Spleen (tissue), 11 donors: Measurements from ENCODE around the gene FAM120B. TPM values are rescaled to one million over a fixed set of nuclear protein-coding genes. Genes with fewer than 3 reads are reported as not detected.

Source experiments
- DNase-seq: peaks from one replicate; pipeline ENCODE4 v3.0.0-alpha.2; 2020
- H3K27ac ChIP-seq, 8 donors: fragments of 200-600 bp; sonication (generic) in 7 of 8; 1 replicate in 4 of 8; 2 replicates in 4 of 8; pipeline versions ENCODE4 v1.5.0 to v1.8.0; 2016 to 2021; ENCODE audit warnings: inconsistent platforms in 4 of 8, mild to moderate bottlenecking in 4 of 8, moderate library complexity in 1 of 8
- H3K27me3 ChIP-seq, 7 donors: fragments of 200-600 bp; sonication (generic) in 6 of 7; replicated peaks in 1 of 7; 1 replicate in 4 of 7; 2 replicates in 3 of 7; pipeline versions ENCODE4 v1.5.0 to v1.8.0; 2016 to 2021; ENCODE audit warnings: inconsistent platforms in 3 of 7, mild to moderate bottlenecking in 1 of 7
- H3K36me3 ChIP-seq, 6 donors: fragments of 200-600 bp; sonication (generic) in 5 of 6; 1 replicate in 4 of 6; 2 replicates in 2 of 6; pipeline versions ENCODE4 v1.5.0 to v1.8.0; 2016 to 2021; ENCODE audit warnings: inconsistent platforms in 2 of 6
- H3K4me1 ChIP-seq, 6 donors: fragments of 200-600 bp; sonication (generic) in 5 of 6; 1 replicate in 3 of 6; 2 replicates in 3 of 6; pipeline versions ENCODE4 v1.5.0 to v1.8.0; 2016 to 2021; ENCODE audit warnings: inconsistent platforms in 3 of 6
- H3K4me3 ChIP-seq, 8 donors: fragments of 200-600 bp; sonication (generic) in 7 of 8; 1 replicate in 4 of 8; 2 replicates in 4 of 8; pipeline versions ENCODE4 v1.5.0 to v1.8.0; 2016 to 2021; ENCODE audit warnings: inconsistent platforms in 4 of 8, mild to moderate bottlenecking in 4 of 8, moderate library complexity in 2 of 8
- H3K9me3 ChIP-seq, 8 donors: fragments of 200-600 bp; sonication (generic) in 7 of 8; 1 replicate in 4 of 8; 2 replicates in 4 of 8; pipeline versions ENCODE4 v1.5.0 to v1.8.0; 2016 to 2021; ENCODE audit warnings: inconsistent platforms in 4 of 8
- CTCF ChIP-seq, 11 experiments: fragments of 200-600 bp in 7 of 11; fragments of 450-650 bp in 4 of 11; sonication (generic) in 4 of 11; IDR thresholded peaks in 8 of 11; conservative IDR thresholded peaks in 3 of 11; 1 replicate in 7 of 11; 2 replicates in 4 of 11; pipeline versions ENCODE4 v1.4.0 to v1.8.0; 2016 to 2021; ENCODE audit warnings: antibody characterized with exemption in 11 of 11, inconsistent platforms in 4 of 11, mild to moderate bottlenecking in 1 of 11
- POLR2A ChIP-seq, 3 donors: fragments of 450-650 bp; IDR thresholded peaks; one replicate each; pipeline ENCODE4 v1.5.1; 2017; ENCODE audit warnings: antibody characterized with exemption in 3 of 3, mild to moderate bottlenecking in 1 of 3
- POLR2AphosphoS5 ChIP-seq, 3 donors: sonication (generic); formaldehyde crosslinking; IDR thresholded peaks; one replicate each; pipeline ENCODE4 v1.5.1; 2017; ENCODE audit warnings: antibody characterized with exemption in 3 of 3
- WGBS, 5 donors: extraction: QIAGEN DNeasy Blood & Tissue Kit in 3 of 5; methylation state at CpG; one replicate each; pipeline versions ENCODE4 v1.1.5 to v1.1.7; 2013 to 2018; 5-methylcytosine and 5-hydroxymethylcytosine counted together
- intact Hi-C: fragments of 100-400 bp; cut with DNase I; formaldehyde crosslinking; loops from one replicate; pipeline ENCODE4 v1.15.0; 2023; ENCODE audit warnings: low total_unique reads
- polyA plus RNA-seq, 3 donors: library from polyadenylated mRNA; stranded (reverse); fragments of 200-250 nt; gene quantifications; one replicate each; pipeline ENCODE4 v1.2.1, GENCODE V29; 2013
- total RNA-seq, 7 donors: library from RNA; depleted of rRNA in 3 of 7; stranded (reverse); fragments of >200 nt in 3 of 7; fragmentation: NEBNext Ultra II Directional in 4 of 7; extraction: Animal tissue kit (Norgen Biotek cat#: 25700) in 4 of 7; gene quantifications; one replicate each; pipeline versions ENCODE4 v1.1.0 to v1.2.1, GENCODE V29; 2016 to 2021
- donor health status: healthy with polysubstance abuse.
- donor health status: DM: no; HTN: no; CAD: no; lungs with moderate emphysema.
- donor health status: DM: no; HTN: no; CAD: no.
- donor health status: Bipolar disorder and iron deficiency.
- donor health status: healthy.
- donor health status: DM: no; HTN: no; CAD: no.
- donor health status: DM: yes; HTN: yes; CAD: no.

The FAM120B gene
- total and polyA plus RNA-seq, 10 donors, result 7.6 to 41.2 (median 26.8) TPM

DNA sequence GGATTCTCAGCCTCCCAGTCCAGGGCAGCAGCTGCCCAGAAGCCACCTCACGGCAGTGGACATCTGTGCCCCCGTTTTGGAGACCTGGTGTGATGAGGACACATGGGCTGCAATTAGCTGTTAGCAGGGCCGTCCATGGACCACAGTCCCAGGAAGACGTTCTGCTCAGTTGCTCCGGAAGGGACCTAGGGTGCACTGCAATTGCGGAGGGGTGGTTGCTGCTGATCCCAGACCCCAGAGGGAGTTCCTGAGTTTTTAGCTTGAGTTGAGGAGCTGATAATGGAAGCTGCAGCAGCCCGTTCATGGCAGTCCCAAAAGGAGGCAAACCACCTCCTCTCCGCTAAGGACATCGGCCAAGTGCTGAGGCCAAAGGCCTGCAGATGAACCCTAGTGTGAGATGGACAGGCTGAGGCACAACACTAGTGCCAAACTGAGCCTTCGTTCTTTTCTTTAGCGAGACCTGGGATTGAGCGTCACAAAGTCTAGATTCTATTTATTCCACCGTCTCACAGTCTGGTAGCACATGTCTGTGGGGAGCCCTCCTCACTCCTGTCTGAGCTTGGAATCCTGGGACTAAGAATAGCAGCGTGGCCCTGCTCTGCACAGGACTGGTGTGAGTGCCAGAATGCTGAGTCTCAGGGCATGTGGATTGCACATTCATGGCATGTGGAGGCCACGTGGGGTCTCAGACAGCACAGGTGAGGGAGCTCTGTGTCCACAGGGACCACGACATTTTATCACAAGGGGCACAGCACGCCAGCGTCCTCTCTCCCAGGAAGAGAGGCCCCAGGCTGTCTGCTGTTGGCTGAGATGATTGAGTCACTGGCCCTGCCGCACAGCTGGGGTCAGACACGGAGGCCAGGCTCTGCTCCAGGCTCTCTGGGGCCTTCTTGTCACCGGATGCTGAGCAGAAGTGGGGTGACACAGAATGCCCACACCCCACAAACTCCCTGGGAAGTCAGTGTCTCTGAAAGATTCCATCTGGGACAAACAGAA lies 133.1 kb downstream of the FAM120B start:
- peak; percentile 40 for DNase-seq
- intact Hi-C loops, result no loop called here

DNA sequence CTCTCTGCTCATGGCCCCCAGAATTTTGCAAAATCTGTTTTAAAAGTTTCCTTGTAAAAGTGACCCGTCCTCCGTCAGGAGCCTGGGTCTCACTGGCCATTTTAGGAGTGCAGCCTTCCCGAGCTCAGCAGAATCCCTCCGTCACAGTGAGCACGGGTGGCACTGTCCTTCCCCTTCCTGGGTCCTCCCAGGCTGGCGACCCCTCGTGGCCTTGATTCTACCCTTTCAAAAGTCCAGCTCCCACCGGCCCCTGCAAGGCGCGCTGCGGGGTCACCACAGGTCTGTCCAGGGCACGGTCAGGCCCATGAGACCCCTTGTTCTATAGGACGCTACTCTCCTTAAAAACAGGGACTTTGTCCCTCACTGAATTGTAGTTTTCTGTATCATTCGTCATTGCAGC lies 133.9 kb downstream of the FAM120B start:
- Histone ChIP-seq H3K27me3 (peaks cover 0 to 20% (median 0%) of the 10 kb centered on the region in 7 donors), H3K4me3 (no peak overlapping the region), H3K36me3 (no peaks in the 10 kb centered on the region), H3K4me1 (peaks cover 0 to 7% (median 5%) of the 10 kb centered on the region in 6 donors), H3K9me3 (peaks cover 0 to 18% (median 14%) of the 10 kb centered on the region in 8 donors), H3K27ac (no peak overlapping the region)
- DNase-seq, result peak; percentile 47
- 85 to 91% (median 87%) methylated on average over 14 of the region's 14 CpGs for WGBS, 5 donors
- intact Hi-C loops, result no loop called here
- TF ChIP-seq POLR2AphosphoS5 (IDR thresholded peaks at IDR 0.05) (no peak), POLR2A (IDR thresholded peaks at IDR 0.05) (no peak), CTCF (IDR thresholded peaks at IDR 0.05 in 8 of 11, conservative IDR thresholded peaks at IDR 0.05 in 3 of 11) (no peak)

More for the DNA sequence above, 133.1 kb downstream of the FAM120B start:
- peaks cover 0 to 23% (median 0%) of the 10 kb centered on the region in 7 donors for H3K27me3 ChIP-seq
- no peak overlapping the region for H3K27ac ChIP-seq
- 85 to 92% (median 86%) methylated on average over 18 to 21 of the region's 21 CpGs for WGBS, 5 donors
- H3K9me3 ChIP-seq, result peaks cover 0 to 18% (median 14%) of the 10 kb centered on the region in 8 donors
- H3K36me3 ChIP-seq, result no peaks in the 10 kb centered on the region
- H3K4me3 ChIP-seq, result no peak overlapping the region
- H3K4me1 ChIP-seq, result peaks cover 0 to 7% (median 5%) of the 10 kb centered on the region in 6 donors
- TF ChIP-seq POLR2A (IDR thresholded peaks at IDR 0.05) (no peak), POLR2AphosphoS5 (IDR thresholded peaks at IDR 0.05) (no peak), CTCF (IDR thresholded peaks at IDR 0.05 in 8 of 11, conservative IDR thresholded peaks at IDR 0.05 in 3 of 11) (no peak)

DNA sequence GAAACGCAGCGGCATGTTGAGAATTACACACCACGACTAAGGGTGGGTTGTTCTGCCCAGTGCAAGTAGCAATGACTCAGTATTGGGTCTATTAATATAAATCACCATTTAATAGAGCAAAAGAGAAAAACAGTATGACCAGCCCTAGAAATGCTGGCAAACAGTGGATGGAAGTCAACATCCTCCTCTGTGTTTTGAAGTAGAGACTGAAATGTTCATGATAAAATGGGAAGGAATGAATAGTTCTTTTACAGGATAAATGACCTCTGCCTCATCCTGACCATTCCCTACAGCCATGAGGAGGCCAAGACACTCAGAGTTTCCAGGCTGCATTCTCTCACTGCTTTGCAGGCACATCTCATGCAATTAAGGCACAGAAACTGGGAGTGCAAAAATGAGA lies 134.8 kb downstream of the FAM120B start:
- peaks cover 0 to 20% (median 0%) of the 10 kb centered on the region in 7 donors for H3K27me3 ChIP-seq
- peaks cover 0 to 9% (median 6%) of the 10 kb centered on the region in 8 donors for H3K9me3 ChIP-seq
- H3K36me3 ChIP-seq, result no peaks in the 10 kb centered on the region
- WGBS, 5 donors, result 86 to 94% (median 90%) methylated on average over 3 of the region's 3 CpGs
- H3K4me3 ChIP-seq, result no peak overlapping the region
- H3K27ac ChIP-seq, result no peak overlapping the region
- TF ChIP-seq CTCF (IDR thresholded peaks at IDR 0.05 in 8 of 11, conservative IDR thresholded peaks at IDR 0.05 in 3 of 11) (no peak), POLR2AphosphoS5 (IDR thresholded peaks at IDR 0.05) (no peak), POLR2A (IDR thresholded peaks at IDR 0.05) (no peak)
- intact Hi-C loops, result no loop called here
- no peak for DNase-seq
- peaks cover 0 to 7% (median 5%) of the 10 kb centered on the region in 6 donors for H3K4me1 ChIP-seq

DNA sequence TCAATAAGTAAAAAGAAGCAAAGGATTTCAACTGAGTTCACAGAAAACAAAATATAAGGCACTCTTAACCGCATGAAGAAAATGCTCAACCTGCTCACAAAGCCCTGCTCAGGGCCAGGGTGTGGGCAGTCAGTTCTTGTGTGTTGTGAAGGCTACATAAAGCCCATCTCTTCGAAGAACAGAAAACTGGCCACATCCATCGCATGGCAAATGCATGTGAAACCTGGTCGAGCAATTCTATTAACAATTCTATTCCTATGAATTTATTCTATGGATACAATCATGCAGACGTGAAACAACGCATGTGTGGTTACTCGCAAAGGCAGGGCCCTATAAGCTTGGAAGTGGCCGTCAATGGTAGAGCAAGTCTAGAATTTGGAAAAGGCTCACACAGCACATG lies 136.0 kb downstream of the FAM120B start:
- Histone ChIP-seq H3K27me3 (peaks cover 0 to 10% (median 0%) of the 10 kb centered on the region in 7 donors), H3K4me1 (peaks cover 0 to 9% (median 5%) of the 10 kb centered on the region in 6 donors)

More for the DNA sequence above, 136.0 kb downstream of the FAM120B start:
- intact Hi-C loops, result no loop called here
- no peak overlapping the region for H3K27ac ChIP-seq
- 92 to 95% (median 94%) methylated on average over 8 of the region's 8 CpGs for WGBS, 5 donors
- no peaks in the 10 kb centered on the region for H3K9me3 ChIP-seq
- DNase-seq, result no peak
- TF ChIP-seq CTCF (IDR thresholded peaks at IDR 0.05 in 8 of 11, conservative IDR thresholded peaks at IDR 0.05 in 3 of 11) (no peak), POLR2A (IDR thresholded peaks at IDR 0.05) (no peak), POLR2AphosphoS5 (IDR thresholded peaks at IDR 0.05) (no peak)
- H3K4me3 ChIP-seq, result no peak overlapping the region
- H3K36me3 ChIP-seq, result no peaks in the 10 kb centered on the region
